Colonic mucosa (tissue), 4 donors: ENCODE results near the gene ZNF503. TPM values are rescaled to one million over a fixed set of nuclear protein-coding genes. Genes with fewer than 3 reads are reported as not detected.

Experiments
- DNase-seq: peaks from one replicate; pipeline ENCODE4 v3.0.0-alpha.2; 2020
- H3K27ac ChIP-seq: fragments of 200-600 bp; one replicate; pipeline ENCODE4 v1.8.0; 2021
- H3K27me3 ChIP-seq: fragments of 200-600 bp; one replicate; pipeline ENCODE4 v1.8.0; 2021
- H3K36me3 ChIP-seq: fragments of 200-600 bp; one replicate; pipeline ENCODE4 v1.8.0; 2021
- H3K4me1 ChIP-seq: fragments of 200-600 bp; one replicate; pipeline ENCODE4 v1.8.0; 2021; ENCODE audit warnings: mild to moderate bottlenecking
- H3K4me3 ChIP-seq: fragments of 200-600 bp; one replicate; pipeline ENCODE4 v1.8.0; 2021
- H3K9ac ChIP-seq, 2 donors: one replicate each; pipeline ENCODE4 v1.7.0; 2013; ENCODE audit warnings: control low read depth in 2 of 2, low read depth in 2 of 2, low read length in 2 of 2
- H3K9me3 ChIP-seq: fragments of 200-600 bp; one replicate; pipeline ENCODE4 v1.8.0; 2021
- CTCF ChIP-seq: fragments of 200-600 bp; IDR thresholded peaks from one replicate; pipeline ENCODE4 v1.8.0; 2022; ENCODE audit warnings: antibody characterized with exemption, mild to moderate bottlenecking
- intact Hi-C: fragments of 100-400 bp; cut with DNase I; formaldehyde crosslinking; loops from one replicate; pipeline ENCODE4 v1.14.1; 2022
- total RNA-seq, 2 donors: library from RNA; stranded (reverse); fragmentation: NEBNext Ultra II Directional in 1 of 2; extraction: Animal tissue kit (Norgen Biotek cat#: 25700) in 1 of 2; gene quantifications; one replicate each; pipeline ENCODE4 v1.2.1, GENCODE V29; 2021
- donor health status: healthy.
- donor health status: DM: no; HTN: no; CAD: no.
- donor health status: DM: no; HTN: no; CAD: no.

The ZNF503 gene
- total RNA-seq, 2 donors from 2014 or later: 3.6 to 8.0 TPM

GRCh38 chr10:75417522-75417927 is 16.0 kb upstream of the ZNF503 start:
- H3K27me3 ChIP-seq: no peaks in the 10 kb centered on the region
- DNase-seq: no peak
- intact Hi-C loops: no loop called here
- no peak overlapping the region for H3K4me3 ChIP-seq
- no peak overlapping the region for H3K9ac ChIP-seq
- H3K27ac ChIP-seq: no peak overlapping the region
- H3K9me3 ChIP-seq: no peaks in the 10 kb centered on the region
- TF ChIP-seq CTCF: no peak
- no peaks in the 10 kb centered on the region for H3K36me3 ChIP-seq
- no peaks in the 10 kb centered on the region for H3K4me1 ChIP-seq

- intact Hi-C loops: no loop called here
- no peak for TF ChIP-seq CTCF
- H3K9ac ChIP-seq: no peak overlapping the region
- H3K27me3 ChIP-seq: no peaks in the 10 kb centered on the region
- no peak overlapping the region for H3K27ac ChIP-seq
- H3K36me3 ChIP-seq: no peaks in the 10 kb centered on the region
- H3K4me1 ChIP-seq: no peaks in the 10 kb centered on the region
- no peaks in the 10 kb centered on the region for H3K9me3 ChIP-seq
- no peak overlapping the region for H3K4me3 ChIP-seq
- no peak for DNase-seq
Observed at GRCh38 chr10:75414527-75414926, 13.0 kb upstream of the ZNF503 start.

GRCh38 chr10:75410132-75411005 is 8.8 kb upstream of the ZNF503 start:
- intact Hi-C loops: no loop called here
- TF ChIP-seq CTCF: no peak
- H3K4me1 ChIP-seq: no peaks in the 10 kb centered on the region
- H3K9me3 ChIP-seq: no peaks in the 10 kb centered on the region
- H3K4me3 ChIP-seq: no peak overlapping the region
- H3K36me3 ChIP-seq: no peaks in the 10 kb centered on the region
- H3K9ac ChIP-seq: no peak overlapping the region
- peaks cover 3% of the 10 kb centered on the region for H3K27me3 ChIP-seq
- H3K27ac ChIP-seq: no peak overlapping the region
- no peak for DNase-seq

GRCh38 chr10:75408911-75409885 is 7.6 kb upstream of the ZNF503 start:
- H3K9me3 ChIP-seq: no peaks in the 10 kb centered on the region
- H3K36me3 ChIP-seq: no peaks in the 10 kb centered on the region
- H3K4me3 ChIP-seq: peak overlapping the region; percentile 64
- intact Hi-C loops: loop anchor here (10.0 kb wide), 1 partner anchor 366 kb away; no protein-coding TSS in a partner anchor
- peaks cover 4% of the 10 kb centered on the region for H3K4me1 ChIP-seq
- peak overlapping the region; percentile 58 to 79 for H3K9ac ChIP-seq
- DNase-seq: peak; percentile 79
- H3K27ac ChIP-seq: peak overlapping the region; percentile 76
- no peak for TF ChIP-seq CTCF
- H3K27me3 ChIP-seq: peaks cover 13% of the 10 kb centered on the region

GRCh38 chr10:75408509-75408875 is 6.9 kb upstream of the ZNF503 start:
- Histone ChIP-seq H3K9me3 (no peaks in the 10 kb centered on the region), H3K27me3 (peaks cover 15% of the 10 kb centered on the region), H3K36me3 (no peaks in the 10 kb centered on the region), H3K27ac (peak overlapping the region; percentile 22), H3K4me1 (peaks cover 5% of the 10 kb centered on the region), H3K9ac (peak overlapping the region; percentile 46 to 58), H3K4me3 (peak overlapping the region; percentile 64)
- intact Hi-C loops: loop anchor here (10.0 kb wide), 1 partner anchor 366 kb away; no protein-coding TSS in a partner anchor
- peak; percentile 38 for DNase-seq
- no peak for TF ChIP-seq CTCF
